NK-92 treated with Interleukin-12 subunit alpha and Interleukin-12 subunit beta, amount 100 ng/mL, for 24 hours (cell line): ENCODE measurements around the gene ZNF592.
A peak's percentile ranks its signal among the peaks of the same experiment; 100 is the strongest.
"Not testable (repeated sequence)": the region's sequence is repeated elsewhere in the genome, so short reads cannot be mapped to it uniquely, and the experiment has no call there.

Experiments
- DNase-seq: peaks from one replicate; lab custom pipeline; 2025; lab: John Stamatoyannopoulos, UW

The ZNF592 gene, protein sequence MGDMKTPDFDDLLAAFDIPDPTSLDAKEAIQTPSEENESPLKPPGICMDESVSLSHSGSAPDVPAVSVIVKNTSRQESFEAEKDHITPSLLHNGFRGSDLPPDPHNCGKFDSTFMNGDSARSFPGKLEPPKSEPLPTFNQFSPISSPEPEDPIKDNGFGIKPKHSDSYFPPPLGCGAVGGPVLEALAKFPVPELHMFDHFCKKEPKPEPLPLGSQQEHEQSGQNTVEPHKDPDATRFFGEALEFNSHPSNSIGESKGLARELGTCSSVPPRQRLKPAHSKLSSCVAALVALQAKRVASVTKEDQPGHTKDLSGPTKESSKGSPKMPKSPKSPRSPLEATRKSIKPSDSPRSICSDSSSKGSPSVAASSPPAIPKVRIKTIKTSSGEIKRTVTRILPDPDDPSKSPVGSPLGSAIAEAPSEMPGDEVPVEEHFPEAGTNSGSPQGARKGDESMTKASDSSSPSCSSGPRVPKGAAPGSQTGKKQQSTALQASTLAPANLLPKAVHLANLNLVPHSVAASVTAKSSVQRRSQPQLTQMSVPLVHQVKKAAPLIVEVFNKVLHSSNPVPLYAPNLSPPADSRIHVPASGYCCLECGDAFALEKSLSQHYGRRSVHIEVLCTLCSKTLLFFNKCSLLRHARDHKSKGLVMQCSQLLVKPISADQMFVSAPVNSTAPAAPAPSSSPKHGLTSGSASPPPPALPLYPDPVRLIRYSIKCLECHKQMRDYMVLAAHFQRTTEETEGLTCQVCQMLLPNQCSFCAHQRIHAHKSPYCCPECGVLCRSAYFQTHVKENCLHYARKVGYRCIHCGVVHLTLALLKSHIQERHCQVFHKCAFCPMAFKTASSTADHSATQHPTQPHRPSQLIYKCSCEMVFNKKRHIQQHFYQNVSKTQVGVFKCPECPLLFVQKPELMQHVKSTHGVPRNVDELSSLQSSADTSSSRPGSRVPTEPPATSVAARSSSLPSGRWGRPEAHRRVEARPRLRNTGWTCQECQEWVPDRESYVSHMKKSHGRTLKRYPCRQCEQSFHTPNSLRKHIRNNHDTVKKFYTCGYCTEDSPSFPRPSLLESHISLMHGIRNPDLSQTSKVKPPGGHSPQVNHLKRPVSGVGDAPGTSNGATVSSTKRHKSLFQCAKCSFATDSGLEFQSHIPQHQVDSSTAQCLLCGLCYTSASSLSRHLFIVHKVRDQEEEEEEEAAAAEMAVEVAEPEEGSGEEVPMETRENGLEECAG (N-terminal part only)

DNA sequence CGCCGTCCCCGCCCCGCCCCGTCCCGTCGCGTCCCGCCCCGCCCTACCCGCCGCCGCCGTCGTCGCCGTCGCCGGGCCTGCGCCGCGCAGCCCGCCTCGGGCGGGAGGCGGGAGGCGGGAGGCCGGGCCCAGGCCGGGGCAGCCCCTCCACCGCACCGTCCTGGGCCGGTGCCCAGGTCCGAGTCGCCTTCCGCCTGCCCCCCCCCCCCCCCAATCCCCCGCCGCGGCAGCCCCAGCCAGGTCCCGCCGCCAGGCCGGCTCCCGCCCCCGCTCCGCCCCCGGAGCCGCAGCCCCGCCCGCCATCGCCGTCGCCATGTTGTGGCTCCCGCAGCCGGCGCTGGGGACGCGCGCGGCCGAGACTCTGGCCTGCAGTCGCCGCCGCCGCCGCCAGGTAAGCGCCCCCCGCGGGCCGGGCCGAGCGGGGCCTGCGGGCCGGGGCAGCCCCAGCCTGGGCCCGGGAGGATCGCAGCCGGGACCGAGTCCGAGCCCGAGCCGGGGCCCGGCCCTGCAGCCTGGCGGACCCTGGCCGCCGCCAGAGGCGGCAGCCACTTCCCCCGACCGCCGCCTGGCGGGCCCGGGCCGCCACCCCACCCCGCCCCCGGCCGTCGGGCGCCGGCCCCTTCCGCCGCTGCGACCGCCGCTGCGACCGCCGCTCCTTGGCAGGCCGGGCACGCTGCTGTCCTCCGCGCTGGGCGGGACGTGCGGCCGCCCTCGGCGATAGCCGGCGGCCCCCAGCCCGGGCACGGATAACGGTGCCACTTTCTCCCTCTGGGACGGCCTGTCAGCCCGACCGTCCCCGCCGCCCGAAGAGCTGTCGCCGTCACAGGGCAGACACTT lies at the start of gene ZNF592:
ZNF592 (plus strand) TSS at position 319 of the 837 bp plus-strand sequence. CDS start 34,084 bp downstream, outside the sequence.
- peak; percentile 72 for DNase-seq

DNA sequence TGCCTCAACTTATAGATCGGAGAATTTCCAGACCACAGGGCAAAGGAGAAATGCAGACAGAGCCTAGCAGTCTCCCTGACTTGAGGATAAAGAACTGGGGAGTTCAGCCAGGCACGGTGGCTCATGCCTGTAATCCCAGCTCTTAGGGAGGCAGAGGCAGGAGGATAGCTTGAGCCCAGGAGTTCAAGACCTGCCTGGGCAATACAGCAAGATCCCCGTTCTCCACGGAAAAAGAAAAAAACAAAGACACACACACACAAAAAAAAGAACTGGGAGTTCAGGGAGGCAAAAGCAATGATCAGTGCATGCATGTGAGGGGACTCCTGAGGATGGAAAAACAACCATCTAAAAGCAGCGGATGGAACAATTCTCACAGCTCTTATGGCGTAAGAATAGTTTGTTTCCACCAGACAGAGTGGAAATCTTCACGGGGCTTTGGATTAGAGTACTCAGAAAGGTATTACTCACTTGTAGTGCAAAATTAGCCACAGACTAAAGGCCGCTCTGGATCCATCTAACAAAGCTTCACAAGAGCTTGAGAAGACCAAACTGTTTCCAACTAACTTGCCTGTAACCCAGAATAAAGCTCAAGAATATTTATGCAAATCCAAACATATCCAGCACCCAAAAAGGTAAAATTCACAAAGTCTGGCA lies 48.7 kb upstream of the ZNF592 start:
- no peak for DNase-seq

DNA sequence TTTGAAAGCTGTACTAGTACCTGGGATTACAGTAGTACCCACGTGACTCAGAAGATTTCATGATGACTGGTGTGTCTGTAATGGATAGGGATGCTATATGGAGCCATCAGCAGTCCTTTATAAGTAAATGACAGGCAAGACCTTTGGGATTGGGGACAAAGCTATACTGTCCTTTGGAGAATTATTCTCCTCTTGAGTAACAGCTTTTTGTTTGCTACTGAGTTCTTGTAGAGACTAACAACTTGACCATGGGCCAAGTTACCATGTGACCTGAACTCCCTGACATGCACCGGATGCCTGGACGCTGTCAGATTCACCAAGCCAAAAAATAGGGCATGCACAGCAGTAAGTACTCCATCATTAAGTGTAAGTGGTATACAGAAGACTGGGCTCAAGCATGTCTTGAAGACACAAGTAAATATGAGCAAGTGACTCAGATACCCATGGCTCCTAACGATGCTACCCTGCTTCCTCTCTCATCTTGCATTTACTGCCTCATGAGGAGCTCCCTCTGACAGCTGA lies 45.4 kb upstream of the ZNF592 start:
- DNase-seq, result no peak

DNA sequence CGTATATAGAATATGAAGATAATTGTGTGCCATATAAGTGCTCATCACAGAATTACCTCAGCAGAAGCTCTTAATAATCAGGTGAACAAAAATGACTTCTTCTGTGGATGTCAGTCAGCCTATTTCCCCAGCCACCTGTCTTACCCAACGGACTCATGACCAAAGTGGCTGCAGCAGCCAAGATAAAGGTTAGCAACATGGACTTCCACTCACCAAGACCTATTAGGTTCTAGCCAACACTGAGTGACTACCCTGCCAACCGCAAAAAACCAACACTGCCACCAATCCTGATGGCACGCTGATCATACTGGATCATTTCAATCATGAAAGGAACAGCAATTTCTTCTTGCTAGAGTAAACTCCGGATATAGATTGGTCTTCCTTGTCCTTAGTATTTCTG lies 44.6 kb upstream of the ZNF592 start:
- DNase-seq, result no peak

DNA sequence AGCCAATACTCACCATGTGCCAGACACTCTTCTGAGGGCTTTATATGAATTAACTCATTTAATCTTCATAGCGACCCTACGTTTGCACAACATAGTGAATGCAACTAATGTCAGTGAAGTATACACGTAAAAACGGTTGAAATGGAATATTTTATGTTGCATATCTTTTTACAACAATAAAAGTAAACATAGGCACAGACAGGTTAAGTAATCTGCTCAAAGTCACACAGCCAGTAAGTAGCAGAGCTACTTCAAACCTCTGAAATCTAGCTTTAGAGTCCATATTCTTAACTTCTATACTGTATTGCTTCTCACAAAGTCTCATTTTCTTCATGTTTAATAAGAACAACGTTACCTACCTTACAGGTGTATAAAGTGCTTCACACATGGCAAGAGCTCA lies 34.0 kb upstream of the ZNF592 start:
- DNase-seq, result no peak

DNA sequence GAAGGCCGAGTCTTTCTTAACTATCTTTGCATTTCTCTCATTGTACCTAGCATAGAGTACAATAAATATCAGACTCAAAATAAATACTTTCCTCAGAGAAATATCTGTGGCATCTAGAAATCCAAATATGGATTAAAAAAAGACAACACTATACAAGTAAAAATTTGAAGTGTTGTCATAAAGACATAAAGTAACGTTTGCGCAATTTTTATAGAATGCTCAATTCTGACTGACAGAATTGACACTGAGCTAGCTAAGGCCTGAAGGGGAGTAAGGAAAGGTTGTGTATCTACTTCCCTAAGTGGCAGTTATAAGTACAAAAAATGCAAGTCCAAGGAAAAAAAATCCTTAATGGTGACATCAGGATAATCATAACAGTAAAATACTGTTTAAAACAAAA lies 33.6 kb upstream of the ZNF592 start:
- no peak for DNase-seq

DNA sequence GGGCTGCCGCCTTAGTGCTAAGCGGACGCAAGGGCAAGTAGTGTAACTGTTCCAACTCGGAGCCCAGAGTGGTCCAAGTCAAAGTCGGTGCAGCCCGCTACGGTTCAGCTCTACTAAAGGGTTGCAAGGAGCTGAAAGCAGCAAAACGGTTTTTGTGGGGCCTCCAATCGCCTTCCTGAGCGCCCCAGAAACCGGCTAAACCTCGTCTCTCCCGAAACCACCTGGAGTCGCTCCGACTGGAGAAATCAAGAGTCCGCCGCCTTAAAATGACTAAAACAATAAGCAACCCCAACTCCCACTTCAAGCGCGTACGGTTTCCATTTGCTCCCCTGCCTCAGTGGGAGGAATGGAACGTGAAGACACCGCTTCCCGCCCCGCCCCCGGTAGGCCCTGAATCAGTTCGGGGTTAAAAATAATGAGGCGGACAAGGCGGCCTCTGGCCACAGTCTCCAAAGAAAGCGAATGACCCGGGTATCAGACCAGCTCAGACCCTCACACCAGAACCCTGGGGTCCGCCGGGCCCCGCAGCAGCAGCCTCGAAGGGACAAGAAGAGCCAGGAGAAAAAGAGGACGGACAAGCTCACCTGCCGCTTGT lies 32.9 kb upstream of the ZNF592 start:
- no peak for DNase-seq

DNA sequence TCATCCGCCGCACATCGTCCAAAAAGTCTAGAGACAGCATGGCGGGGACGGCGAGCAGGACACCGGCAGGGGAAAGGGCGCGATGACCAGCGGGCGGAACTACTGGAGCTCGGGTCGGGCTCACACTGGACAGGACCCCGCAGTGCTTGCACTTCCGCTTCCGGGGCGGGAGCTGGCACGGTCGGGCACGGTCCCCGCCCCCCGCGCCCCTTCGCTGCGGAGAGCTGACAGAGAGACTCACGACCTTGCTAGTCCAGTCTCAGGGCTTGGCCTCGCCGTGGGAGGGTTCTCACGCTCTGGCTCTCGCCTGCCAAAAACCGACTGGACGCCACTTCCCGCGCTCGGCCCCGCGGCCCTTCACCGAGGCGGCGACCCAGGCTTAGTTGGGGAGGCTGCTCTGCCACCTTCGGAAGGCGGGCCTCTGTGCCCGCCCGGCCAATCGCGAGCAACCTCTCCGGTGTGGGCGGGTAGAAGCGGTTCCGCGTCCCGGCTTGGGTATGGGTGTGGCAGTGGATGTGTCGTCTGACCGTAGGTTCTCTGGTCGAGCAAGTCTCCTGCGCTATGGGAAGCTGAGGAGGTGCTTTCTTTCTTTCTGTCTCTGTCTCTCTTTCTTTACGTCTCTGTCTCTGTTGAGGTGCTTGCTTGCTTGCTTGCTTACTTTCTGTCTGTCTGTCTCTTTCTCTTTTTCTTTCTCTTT lies 32.2 kb upstream of the ZNF592 start, which contains the start of gene SEC11A:
SEC11A (minus strand) TSS at position 104 of the 697 bp plus-strand sequence; CDS start at position 40, 64 bp downstream.
- DNase-seq, result peak; percentile 95

DNA sequence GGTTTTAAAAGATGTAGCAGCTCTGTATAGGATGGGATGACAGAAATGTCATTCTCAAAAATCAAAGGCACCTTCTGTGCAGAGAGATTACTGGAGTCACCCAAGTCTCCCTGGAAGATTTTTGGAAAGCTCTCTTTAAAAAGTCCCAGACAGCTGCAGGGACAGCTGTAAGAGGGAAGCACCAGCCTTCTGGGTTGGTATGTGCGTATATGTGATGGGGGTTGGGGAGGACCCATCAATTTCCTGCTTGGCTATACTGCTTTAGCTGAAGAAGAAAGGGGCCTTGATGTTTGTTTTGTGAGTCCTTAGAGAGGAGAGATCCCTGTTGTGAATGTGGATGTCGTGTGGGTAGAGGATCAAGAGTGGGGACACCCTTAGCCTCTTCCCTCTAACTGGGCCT lies 27.0 kb upstream of the ZNF592 start:
- no peak for DNase-seq

DNA sequence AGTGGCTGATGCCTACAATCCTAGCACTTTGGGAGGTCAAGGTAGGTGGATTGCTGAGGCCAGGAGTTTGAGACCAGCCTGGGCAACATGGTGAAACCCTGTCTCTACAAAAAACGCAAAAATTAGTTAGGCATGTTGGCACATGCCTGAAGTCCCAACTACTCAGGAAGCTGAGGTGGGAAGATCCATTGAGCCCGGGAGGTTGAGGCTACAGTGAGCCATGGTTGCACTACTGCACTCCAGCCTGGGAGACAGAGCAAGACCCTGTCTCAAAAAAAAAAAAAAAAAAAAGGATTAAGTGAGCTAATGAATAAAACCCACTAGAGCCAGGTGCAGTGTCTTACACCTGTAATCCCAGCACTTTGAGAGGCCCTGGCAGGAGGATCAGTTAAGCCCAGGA lies 25.8 kb upstream of the ZNF592 start:
- no peak for DNase-seq

DNA sequence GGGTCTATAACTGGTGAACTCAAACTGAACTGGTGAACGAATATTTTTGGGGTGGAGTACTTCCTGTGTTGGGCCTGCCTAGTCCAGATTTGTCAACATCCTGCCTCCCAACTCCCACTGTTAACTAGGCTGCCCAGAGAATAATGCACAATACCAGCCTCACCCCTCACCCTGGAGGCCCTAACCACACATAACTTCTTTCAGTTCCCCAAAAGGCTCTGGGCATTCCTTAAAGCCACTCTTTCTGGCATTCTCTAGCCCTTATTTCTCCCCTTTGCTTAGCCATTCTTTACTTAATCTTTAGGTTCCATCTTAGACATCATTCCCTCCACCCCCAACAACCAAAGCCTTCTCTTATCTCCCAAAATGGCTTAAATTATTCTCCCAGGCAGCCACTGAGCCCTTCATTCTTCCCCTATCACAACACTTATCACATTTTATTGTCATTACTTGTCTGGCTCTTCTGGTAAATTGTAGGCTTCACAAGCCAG lies 23.3 kb upstream of the ZNF592 start:
- DNase-seq, result no peak

DNA sequence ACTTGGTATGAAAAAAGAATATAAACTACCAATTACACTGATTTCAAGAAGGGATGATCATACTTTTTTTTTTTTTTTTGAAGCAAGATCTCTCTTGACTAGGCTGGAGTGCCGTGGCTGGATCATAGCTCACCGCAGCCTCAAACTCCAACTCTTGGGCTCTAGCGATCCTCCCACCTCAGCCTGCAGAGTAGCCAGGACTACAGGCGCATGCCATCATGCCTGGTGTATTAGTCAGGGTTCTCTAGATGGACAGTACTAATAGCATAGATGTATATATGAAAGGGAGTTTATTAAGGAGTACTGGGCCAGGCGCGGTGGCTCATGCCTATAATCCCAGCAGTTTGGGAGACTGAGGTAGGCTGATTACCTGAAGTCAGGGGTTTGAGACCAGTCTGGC lies 21.0 kb upstream of the ZNF592 start:
- no peak for DNase-seq

DNA sequence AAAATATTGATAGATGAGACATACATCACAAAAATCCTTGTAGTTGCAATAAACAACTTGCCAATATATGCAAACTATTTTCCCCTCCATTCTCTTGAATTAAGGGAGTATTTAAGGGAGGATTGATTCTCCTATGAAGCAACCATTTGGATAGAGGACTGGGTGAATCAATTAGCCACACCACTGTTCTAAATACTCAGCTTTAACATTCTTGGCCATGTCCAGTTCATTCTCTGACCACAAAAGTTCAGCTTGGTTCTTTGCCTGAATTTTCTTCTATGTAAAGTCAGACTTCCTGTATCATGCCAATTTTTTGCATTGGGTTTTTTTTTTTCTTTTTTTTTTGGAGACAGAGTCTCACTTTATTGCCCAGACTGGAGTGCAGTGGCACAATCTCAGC lies 16.6 kb upstream of the ZNF592 start:
- DNase-seq, result no peak

DNA sequence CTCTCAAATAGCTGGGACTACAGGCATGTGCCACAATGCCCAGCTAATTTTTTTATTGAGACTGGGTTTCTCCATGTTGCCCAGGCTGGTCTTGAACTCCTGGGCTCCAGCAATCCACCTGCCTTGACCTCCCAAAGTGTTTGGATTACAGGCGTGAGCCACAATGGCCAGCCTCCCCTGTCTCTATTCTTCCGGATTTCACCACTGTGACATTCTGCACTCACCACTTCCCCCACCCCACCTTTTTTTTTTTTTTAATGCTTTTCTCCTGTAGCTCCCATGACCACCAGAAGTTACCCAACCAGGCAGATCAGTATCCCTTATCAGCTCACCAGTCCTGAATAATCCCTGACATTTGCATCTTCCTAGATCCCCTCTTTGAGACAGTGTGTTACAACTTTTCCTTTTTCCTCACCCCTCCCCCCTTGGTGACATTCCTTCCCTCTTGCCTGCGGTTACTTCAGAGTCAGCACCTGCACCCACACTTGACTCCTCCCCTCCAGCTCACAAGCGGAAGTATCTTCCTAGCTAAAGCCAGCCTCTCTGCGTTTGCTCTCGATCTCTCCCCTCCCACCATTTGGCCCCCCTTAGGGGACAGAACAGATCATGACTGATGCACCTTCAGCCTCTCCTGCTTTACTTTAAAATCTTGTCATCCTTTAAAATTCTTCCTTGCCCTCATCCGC lies 13.5 kb upstream of the ZNF592 start:
- peak; percentile 42 for DNase-seq

DNA sequence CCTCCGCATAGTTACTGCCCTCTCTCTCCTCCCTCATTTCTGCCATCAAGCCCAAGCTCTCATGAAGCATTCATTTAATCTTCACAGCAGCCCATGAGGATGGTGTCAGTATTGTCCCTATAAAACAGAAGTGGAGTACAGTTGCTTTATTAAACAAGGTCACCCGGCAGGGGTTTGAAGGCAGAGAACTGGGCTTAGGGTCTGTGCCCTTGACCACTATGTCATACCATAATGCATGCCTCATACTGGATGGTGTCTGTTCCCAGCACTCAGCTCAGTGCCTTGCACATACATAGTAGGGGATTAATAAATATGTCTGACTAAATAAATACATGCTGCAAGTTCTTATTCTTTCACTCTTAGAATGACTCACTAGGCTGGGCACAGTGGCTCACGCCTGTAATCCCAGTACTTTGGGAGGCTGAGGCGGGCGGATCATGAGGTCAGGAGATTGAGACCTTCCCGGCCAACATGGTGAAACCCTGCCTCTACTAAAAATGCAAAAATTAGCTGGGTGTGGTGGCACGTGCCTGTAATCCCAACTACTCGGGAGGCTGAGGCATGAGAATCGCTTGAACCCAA lies 12.8 kb upstream of the ZNF592 start:
- not testable (repeated sequence) for DNase-seq

DNA sequence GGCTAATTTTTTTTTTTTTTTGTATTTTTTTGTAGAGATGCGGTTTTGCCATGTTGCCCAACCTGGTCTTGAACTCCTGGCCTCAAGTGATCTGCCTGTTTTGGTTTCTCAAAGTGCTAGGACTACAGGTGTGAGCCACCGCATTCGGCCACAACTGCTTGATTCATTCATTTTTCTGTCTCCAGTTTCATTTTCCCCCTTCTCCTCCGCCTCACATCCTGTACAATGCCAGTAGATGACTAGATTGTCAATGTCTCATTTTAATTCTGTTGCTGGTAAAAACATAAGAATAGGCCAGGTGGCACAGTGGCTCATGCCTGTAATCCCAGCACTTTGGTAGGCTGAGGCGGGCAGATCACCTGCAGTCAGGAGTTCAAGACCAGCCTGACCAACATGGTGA lies 12.0 kb upstream of the ZNF592 start:
- DNase-seq, result no peak

DNA sequence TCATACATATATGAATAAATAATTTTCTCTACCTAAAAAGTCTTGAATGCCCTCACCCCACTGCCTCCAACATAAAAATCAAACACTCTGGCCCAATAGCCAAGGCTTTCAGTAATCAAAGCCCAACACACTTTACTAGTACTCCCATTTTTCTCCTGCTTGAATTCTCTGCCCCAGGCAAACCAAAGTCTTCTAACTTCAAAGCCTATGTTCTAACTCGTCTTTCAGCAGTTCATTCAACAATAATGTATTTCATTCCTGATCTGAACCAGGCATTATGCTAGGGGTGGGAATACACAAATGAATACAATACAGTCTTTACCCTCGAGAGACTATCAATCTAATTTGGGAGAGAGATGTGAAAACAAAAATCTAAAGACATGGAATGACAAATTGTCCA lies 11.4 kb upstream of the ZNF592 start:
- no peak for DNase-seq

DNA sequence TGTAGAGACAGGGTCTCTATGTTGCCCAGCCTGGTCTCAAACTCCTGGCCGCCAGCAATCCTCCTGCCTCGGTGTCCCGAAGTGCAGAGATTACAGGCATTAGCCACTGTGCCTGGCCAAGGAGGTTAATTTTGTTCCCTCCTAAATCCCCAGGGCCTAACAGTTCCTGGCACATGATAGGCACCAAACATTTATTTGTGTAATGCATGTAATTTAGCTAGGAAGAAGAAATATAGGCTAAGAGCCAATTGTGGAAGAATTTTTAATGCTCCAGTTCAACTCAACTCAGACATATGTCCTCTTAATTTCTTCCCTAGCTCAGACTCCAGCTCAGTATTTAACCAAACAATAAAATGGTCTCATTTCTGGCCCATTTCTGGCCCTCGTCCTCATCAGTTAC lies 7.7 kb upstream of the ZNF592 start:
- DNase-seq, result no peak
